Endothelial cell of umbilical vein (primary cell): Measurements from ENCODE around the gene STARD4.

Experiments used
- EZH2 ChIP-seq: IDR thresholded peaks from 2 replicates; pipeline ENCODE4 v1.6.1; 2012; ENCODE audit warnings: borderline replicate concordance, low read depth, mild to moderate bottlenecking, moderate library complexity, low read length, inconsistent platforms; ENCODE audit not compliant: severe bottlenecking
- FOS ChIP-seq: IDR thresholded peaks from 2 replicates; pipeline ENCODE4 v1.6.1; 2011; ENCODE audit warnings: mild to moderate bottlenecking, low read length, moderate library complexity, borderline replicate concordance; ENCODE audit not compliant: insufficient read depth
- GATA2 ChIP-seq: IDR thresholded peaks from 2 replicates; pipeline ENCODE4 v1.7.0; 2011; ENCODE audit warnings: low read depth, mild to moderate bottlenecking, moderate library complexity, mixed read lengths, low read length; ENCODE audit not compliant: insufficient read length, insufficient read depth
- JUN ChIP-seq: IDR thresholded peaks from 2 replicates; pipeline ENCODE4 v1.6.1; 2011; ENCODE audit warnings: borderline replicate concordance, low read depth; ENCODE audit not compliant: insufficient read length, insufficient read depth
- MYC ChIP-seq: IDR thresholded peaks from one replicate; pipeline ENCODE4 v1.6.1; 2011; ENCODE audit warnings: mild to moderate bottlenecking, low read depth, low read length
- POLR2A ChIP-seq: IDR thresholded peaks from 2 replicates; pipeline ENCODE4 v1.6.1; 2012; ENCODE audit warnings: low read depth, mild to moderate bottlenecking, control low read depth, low read length
- POLR2AphosphoS5 ChIP-seq: IDR thresholded peaks from 2 replicates; pipeline ENCODE4 v1.6.1; 2012; ENCODE audit warnings: low read depth, mild to moderate bottlenecking, control low read depth, low read length, moderate library complexity; ENCODE audit not compliant: insufficient read depth
- TF ChIP-seq, protein P1 (sequence below), 2 donors: IDR thresholded peaks; 1 replicate in 1 of 2; 2 replicates in 1 of 2; pipeline ENCODE4 v1.5.1; 2011; ENCODE audit warnings: low read length in 2 of 2, mild to moderate bottlenecking in 2 of 2, moderate library complexity in 2 of 2, control low read depth in 1 of 2, inconsistent platforms in 1 of 2, low read depth in 1 of 2; ENCODE audit not compliant: insufficient read depth in 1 of 2; ENCODE audit errors: extremely low read depth in 1 of 2
- TF ChIP-seq, protein P2 (sequence below): IDR thresholded peaks from 2 replicates; pipeline ENCODE4 v1.6.1; 2011; ENCODE audit not compliant: insufficient read depth, insufficient read length

DNA sequence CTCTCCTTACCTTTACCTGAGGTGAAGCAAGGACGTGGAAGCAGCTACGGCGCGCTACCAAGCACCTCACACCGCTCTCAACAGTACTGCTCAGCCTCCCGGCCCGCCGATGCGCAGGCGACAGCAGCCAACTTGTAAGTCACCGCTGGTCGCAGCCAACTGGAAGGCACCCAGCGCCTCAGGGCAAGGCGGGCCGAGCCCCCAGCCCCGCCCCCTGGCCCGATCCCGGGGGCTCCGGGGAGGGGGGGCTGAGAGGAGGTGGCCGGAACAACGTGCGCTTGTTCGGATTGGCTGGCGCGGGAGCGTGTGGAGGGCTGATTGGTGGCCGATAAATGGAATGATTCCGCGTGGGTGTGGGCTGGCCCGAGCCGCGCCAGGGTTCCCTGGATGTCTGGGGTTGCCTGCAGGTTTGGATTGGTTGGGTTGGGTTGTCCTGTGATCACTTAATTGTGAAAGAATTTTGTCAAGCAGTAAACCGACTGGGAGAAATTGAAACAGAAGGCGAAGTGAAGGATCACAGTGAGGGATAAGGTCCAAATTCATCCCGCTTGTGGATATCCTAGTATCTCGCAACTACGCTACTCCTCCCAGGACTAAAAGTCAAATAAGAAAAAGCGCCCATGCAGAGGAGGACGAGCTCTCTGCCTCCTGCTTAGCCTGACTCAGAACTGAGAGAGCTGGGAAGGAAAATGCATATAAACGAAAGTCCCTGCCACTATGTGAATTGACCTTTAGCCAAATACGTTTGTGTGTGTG is at the start of gene STARD4:
- TF ChIP-seq, protein P1, sequence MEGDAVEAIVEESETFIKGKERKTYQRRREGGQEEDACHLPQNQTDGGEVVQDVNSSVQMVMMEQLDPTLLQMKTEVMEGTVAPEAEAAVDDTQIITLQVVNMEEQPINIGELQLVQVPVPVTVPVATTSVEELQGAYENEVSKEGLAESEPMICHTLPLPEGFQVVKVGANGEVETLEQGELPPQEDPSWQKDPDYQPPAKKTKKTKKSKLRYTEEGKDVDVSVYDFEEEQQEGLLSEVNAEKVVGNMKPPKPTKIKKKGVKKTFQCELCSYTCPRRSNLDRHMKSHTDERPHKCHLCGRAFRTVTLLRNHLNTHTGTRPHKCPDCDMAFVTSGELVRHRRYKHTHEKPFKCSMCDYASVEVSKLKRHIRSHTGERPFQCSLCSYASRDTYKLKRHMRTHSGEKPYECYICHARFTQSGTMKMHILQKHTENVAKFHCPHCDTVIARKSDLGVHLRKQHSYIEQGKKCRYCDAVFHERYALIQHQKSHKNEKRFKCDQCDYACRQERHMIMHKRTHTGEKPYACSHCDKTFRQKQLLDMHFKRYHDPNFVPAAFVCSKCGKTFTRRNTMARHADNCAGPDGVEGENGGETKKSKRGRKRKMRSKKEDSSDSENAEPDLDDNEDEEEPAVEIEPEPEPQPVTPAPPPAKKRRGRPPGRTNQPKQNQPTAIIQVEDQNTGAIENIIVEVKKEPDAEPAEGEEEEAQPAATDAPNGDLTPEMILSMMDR (IDR thresholded peaks at IDR 0.05; ENCODE audit: extremely low read depth in 1 of 2, insufficient read depth in 1 of 2, low read depth in 1 of 2, low read length in 2 of 2) = no peak
- TF ChIP-seq POLR2AphosphoS5 (peak; percentile 77), POLR2A (peak; percentile 61), EZH2 (no peak), FOS (no peak), JUN (no peak), GATA2 (no peak), MYC (no peak)
- TF ChIP-seq, protein P2, sequence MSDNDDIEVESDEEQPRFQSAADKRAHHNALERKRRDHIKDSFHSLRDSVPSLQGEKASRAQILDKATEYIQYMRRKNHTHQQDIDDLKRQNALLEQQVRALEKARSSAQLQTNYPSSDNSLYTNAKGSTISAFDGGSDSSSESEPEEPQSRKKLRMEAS = no peak
